Right atrium auricular region (tissue), 2 donors: Measurements from ENCODE around the gene FYTTD1. TPM values are rescaled to one million over a fixed set of nuclear protein-coding genes. Genes with fewer than 3 reads are reported as not detected.
A peak's percentile ranks its signal among the peaks of the same experiment; 100 is the strongest.

Source experiments
- DNase-seq: peaks from one replicate; pipeline ENCODE4 v3.0.0-alpha.2; 2019; ENCODE audit warnings: low spot score
- H3K27ac ChIP-seq, 2 donors: fragments of 200-600 bp; sonication (generic); 1 replicate in 1 of 2; 2 replicates in 1 of 2; pipeline ENCODE4 v1.5.1; 2016 to 2019
- H3K27me3 ChIP-seq, 2 donors: fragments of 200-600 bp; sonication (generic); one replicate each; pipeline versions ENCODE4 v1.5.1 to v1.6.0; 2017 to 2019
- H3K36me3 ChIP-seq: fragments of 200-600 bp; sonication (generic); one replicate; pipeline ENCODE4 v1.5.1; 2016
- H3K4me1 ChIP-seq, 2 donors: fragments of 200-600 bp; sonication (generic); one replicate each; pipeline versions ENCODE4 v1.5.1 to v1.6.0; 2017 to 2019
- H3K4me3 ChIP-seq, 2 donors: fragments of 200-600 bp; sonication (generic); 1 replicate in 1 of 2; 2 replicates in 1 of 2; pipeline ENCODE4 v1.5.1; 2017 to 2019; ENCODE audit warnings: mild to moderate bottlenecking in 1 of 2, moderate library complexity in 1 of 2
- H3K9me3 ChIP-seq, 2 donors: fragments of 200-600 bp; sonication (generic); one replicate each; pipeline ENCODE4 v1.5.1; 2019
- CTCF ChIP-seq, 2 donors: fragments of 200-600 bp; sonication (generic); IDR thresholded peaks; one replicate each; pipeline ENCODE4 v1.5.1; 2019; ENCODE audit warnings: antibody characterized with exemption in 2 of 2
- total RNA-seq, 2 donors: library from RNA; depleted of rRNA; stranded (reverse); fragments of >200 nt; gene quantifications; one replicate each; pipeline ENCODE4 v1.1.0, GENCODE V29; 2016

Gene FYTTD1
- total RNA-seq, 2 donors from 2014 or later = 39.9 to 61.8 TPM

GRCh38 chr3:197791113-197791891 lies 41.6 kb downstream of the FYTTD1 start, which contains the start of gene LRCH3:
Gene LRCH3, plus strand, starts transcription at chr3:197791254. Its CDS starts 25 bp downstream, at chr3:197791279.
- no peak for TF ChIP-seq CTCF (IDR thresholded peaks at IDR 0.05)
- Histone ChIP-seq H3K27ac (peak within 1 kb of the TSS; percentile 93 to 98), H3K27me3 (no peaks in the 10 kb centered on the region), H3K9me3 (no peaks in the 10 kb centered on the region), H3K36me3 (no peaks in the 10 kb centered on the region), H3K4me3 (peak within 1 kb of the TSS; percentile 75 to 80), H3K4me1 (peaks cover 0 to 28% of the 10 kb centered on the region in 2 donors)
- peak; percentile 72 for DNase-seq

- peak overlapping the region; percentile 75 to 80 for H3K4me3 ChIP-seq
- H3K27me3 ChIP-seq = no peaks in the 10 kb centered on the region
- H3K27ac ChIP-seq = peak overlapping the region; percentile 93 to 98
- H3K9me3 ChIP-seq = no peaks in the 10 kb centered on the region
- peaks cover 0 to 28% of the 10 kb centered on the region in 2 donors for H3K4me1 ChIP-seq
- H3K36me3 ChIP-seq = no peaks in the 10 kb centered on the region
- TF ChIP-seq CTCF (IDR thresholded peaks at IDR 0.05) = no peak
- no peak for DNase-seq
These were observed 42.4 kb downstream of the FYTTD1 start for GRCh38 chr3:197791892-197792647.

- no peak for DNase-seq
- no peaks in the 10 kb centered on the region for H3K27me3 ChIP-seq
- H3K4me3 ChIP-seq = no peak overlapping the region
- no peaks in the 10 kb centered on the region for H3K36me3 ChIP-seq
- peaks cover 0 to 33% of the 10 kb centered on the region in 2 donors for H3K4me1 ChIP-seq
- no peaks in the 10 kb centered on the region for H3K9me3 ChIP-seq
- peak overlapping the region in 1 of 2 donors; percentile 20 for H3K27ac ChIP-seq
- TF ChIP-seq CTCF (IDR thresholded peaks at IDR 0.05) = no peak
These were observed 43.6 kb downstream of the FYTTD1 start for GRCh38 chr3:197793247-197793646.

GRCh38 chr3:197794115-197794514 lies 44.4 kb downstream of the FYTTD1 start:
- no peak for DNase-seq
- H3K36me3 ChIP-seq = no peaks in the 10 kb centered on the region
- peaks cover 0 to 42% of the 10 kb centered on the region in 2 donors for H3K4me1 ChIP-seq
- H3K4me3 ChIP-seq = no peak overlapping the region
- TF ChIP-seq CTCF (IDR thresholded peaks at IDR 0.05) = no peak
- H3K27ac ChIP-seq = no peak overlapping the region
- no peaks in the 10 kb centered on the region for H3K27me3 ChIP-seq
- no peaks in the 10 kb centered on the region for H3K9me3 ChIP-seq

- Histone ChIP-seq H3K9me3 (no peaks in the 10 kb centered on the region), H3K4me3 (no peak overlapping the region), H3K4me1 (peaks cover 0 to 42% of the 10 kb centered on the region in 2 donors), H3K27ac (no peak overlapping the region), H3K27me3 (no peaks in the 10 kb centered on the region), H3K36me3 (no peaks in the 10 kb centered on the region)
- no peak for TF ChIP-seq CTCF (IDR thresholded peaks at IDR 0.05)
- DNase-seq = peak; percentile 68
These were observed 45.5 kb downstream of the FYTTD1 start for GRCh38 chr3:197795200-197795599.
